MM.1S (cell line): Measurements from ENCODE around the gene NYAP1.

Experiments used
- DNase-seq: peaks from one replicate; pipeline ENCODE4 v3.0.0-alpha.2; 2015
- H2AFZ ChIP-seq: fragments of 300-600 bp; sonication (generic); 2 replicates; pipeline ENCODE4 v1.6.0; 2016; ENCODE audit warnings: antibody characterized with exemption, low read length
- H3F3A ChIP-seq: fragments of 300-600 bp; sonication (generic); 2 replicates; pipeline ENCODE4 v1.6.1; 2016; ENCODE audit warnings: mild to moderate bottlenecking, antibody characterized with exemption, low read length, moderate library complexity, mixed read lengths; ENCODE audit not compliant: insufficient read depth
- H3K27ac ChIP-seq: fragments of 300-600 bp; sonication (generic); 2 replicates; pipeline ENCODE4 v1.5.1; 2016; ENCODE audit warnings: mild to moderate bottlenecking, low read length
- H3K27me3 ChIP-seq: fragments of 300-600 bp; sonication (generic); replicated peaks from 2 replicates; pipeline ENCODE4 v1.6.0; 2016; ENCODE audit warnings: low read length; ENCODE audit not compliant: insufficient read depth
- H3K36me3 ChIP-seq: fragments of 300-600 bp; sonication (generic); replicated peaks from 2 replicates; pipeline ENCODE4 v1.6.1; 2016; ENCODE audit warnings: mild to moderate bottlenecking, low read length, mixed read lengths; ENCODE audit not compliant: insufficient read depth
- H3K4me1 ChIP-seq: fragments of 300-600 bp; sonication (generic); 2 replicates; pipeline ENCODE4 v1.6.1; 2016; ENCODE audit warnings: low read length, mixed read lengths
- H3K4me2 ChIP-seq: fragments of 300-600 bp; sonication (generic); 2 replicates; pipeline ENCODE4 v1.6.0; 2016; ENCODE audit warnings: low read depth, low read length
- H3K4me3 ChIP-seq: fragments of 300-600 bp; sonication (generic); 2 replicates; pipeline ENCODE4 v1.5.1; 2016; ENCODE audit warnings: low read length, mixed read lengths
- H3K79me2 ChIP-seq: fragments of 300-600 bp; sonication (generic); 2 replicates; pipeline ENCODE4 v1.6.1; 2016; ENCODE audit warnings: mixed run types, low read length, mixed read lengths
- H3K9ac ChIP-seq: fragments of 300-600 bp; sonication (generic); 2 replicates; pipeline ENCODE4 v1.6.1; 2016; ENCODE audit warnings: low read length, mixed read lengths
- H3K9me2 ChIP-seq: fragments of 300-600 bp; sonication (generic); replicated peaks from 2 replicates; pipeline ENCODE4 v1.6.1; 2016; ENCODE audit warnings: mild to moderate bottlenecking, low read length, mixed read lengths; ENCODE audit not compliant: insufficient read depth
- H3K9me3 ChIP-seq: fragments of 300-600 bp; sonication (generic); replicated peaks from 2 replicates; pipeline ENCODE4 v1.6.1; 2016; ENCODE audit warnings: mild to moderate bottlenecking, low read length, mixed read lengths; ENCODE audit not compliant: insufficient read depth
- H4K20me1 ChIP-seq: fragments of 300-600 bp; sonication (generic); 2 replicates; pipeline ENCODE4 v1.6.1; 2016; ENCODE audit warnings: mild to moderate bottlenecking, low read length, moderate library complexity, mixed read lengths; ENCODE audit not compliant: insufficient read depth
- EZH2 ChIP-seq: fragments of 300-600 bp; sonication (generic); optimal IDR thresholded peaks from 2 replicates; pipeline ENCODE3; 2017; ENCODE audit warnings: low read depth, mild to moderate bottlenecking, antibody characterized with exemption, low read length, mixed read lengths
- EZH2phosphoT487 ChIP-seq: fragments of 300-600 bp; sonication (generic); IDR thresholded peaks from 2 replicates; pipeline ENCODE4 v1.6.1; 2018; ENCODE audit warnings: antibody characterized with exemption, low read length
- TF ChIP-seq, protein P1 (sequence below): fragments of 300-600 bp; sonication (generic); IDR thresholded peaks from 2 replicates; pipeline ENCODE4 v1.5.1; 2016; ENCODE audit warnings: antibody characterized with exemption, low read length, mixed read lengths

Gene NYAP1

DNA sequence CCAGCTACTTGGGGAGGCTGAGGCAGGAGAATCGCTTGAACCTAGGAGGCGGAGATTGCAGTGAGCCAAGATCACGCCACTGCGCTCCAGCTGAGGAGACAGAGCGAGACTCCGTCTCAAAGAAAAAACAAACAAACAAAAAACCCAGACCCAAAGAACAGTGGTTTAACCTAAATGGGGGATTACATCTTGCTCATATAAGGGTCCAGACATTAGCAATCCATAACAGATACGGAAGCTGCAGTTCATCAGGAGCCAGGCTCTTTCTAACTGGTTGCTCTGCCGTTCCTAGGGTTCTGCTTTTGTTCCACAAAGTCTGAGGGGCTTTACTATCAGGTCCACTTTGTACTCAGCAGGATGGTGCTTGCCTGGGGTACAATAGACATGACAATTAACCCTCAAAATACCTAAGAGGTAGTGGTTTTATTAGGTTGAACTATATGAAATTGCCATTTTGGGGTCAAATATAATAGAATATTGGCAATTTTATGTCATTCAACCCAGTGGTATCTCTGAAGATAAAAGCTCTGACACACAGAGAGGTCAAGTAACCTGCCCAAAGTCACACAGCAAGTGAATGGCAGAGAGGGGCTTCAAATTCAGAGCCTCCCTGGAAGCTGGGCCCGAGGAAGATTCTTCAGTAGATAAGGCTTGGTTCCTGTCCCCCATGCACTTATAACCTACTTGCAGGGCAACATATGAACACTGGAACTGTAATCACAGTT, 21.3 kb downstream of the NYAP1 start:
- Histone ChIP-seq H3F3A (no peaks in the 10 kb centered on the region), H3K9me3 (no peaks in the 10 kb centered on the region)

DNA sequence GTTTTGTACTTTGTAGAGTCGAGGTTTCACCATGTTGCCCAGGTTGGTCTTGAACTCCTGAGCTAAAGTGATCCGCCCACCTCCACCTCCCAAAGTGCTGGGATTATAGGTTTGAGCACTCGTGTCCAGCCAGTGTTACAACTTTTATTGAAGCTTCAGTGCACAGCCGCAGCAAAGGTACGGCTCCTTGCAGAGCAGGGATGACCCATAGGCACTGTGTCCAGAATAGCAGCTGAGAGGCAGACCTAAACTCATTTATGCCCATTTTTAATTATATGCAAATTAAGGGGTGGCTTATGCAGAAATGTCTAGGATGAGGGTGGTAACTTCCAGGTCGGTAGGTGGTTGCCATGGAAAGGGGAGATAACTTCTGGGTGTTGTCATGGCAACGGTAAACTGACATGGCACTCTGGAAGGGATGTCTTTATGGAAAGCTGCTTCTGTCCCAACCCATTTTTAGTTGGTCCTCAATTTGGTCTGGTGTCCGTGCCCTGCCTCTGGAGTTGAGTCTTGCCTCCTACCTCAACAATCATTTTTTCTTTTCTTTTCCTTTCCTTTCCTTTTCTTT, 22.7 kb downstream of the NYAP1 start:
- Histone ChIP-seq H3K79me2 (no peaks in the 10 kb centered on the region), H3K4me3 (no peak overlapping the region), H3K4me2 (no peak overlapping the region), H3K27me3 (peaks cover 4% of the 10 kb centered on the region; the same call in 1 of the 2 replicates), H3F3A (no peaks in the 10 kb centered on the region), H3K36me3 (no peaks in the 10 kb centered on the region), H3K9ac (no peak overlapping the region), H3K9me3 (no peaks in the 10 kb centered on the region), H2AFZ (no peak overlapping the region), H3K9me2 (no peaks in the 10 kb centered on the region), H3K4me1 (no peaks in the 10 kb centered on the region), H3K27ac (no peak overlapping the region), H4K20me1 (no peaks in the 10 kb centered on the region)
- no peak for DNase-seq
- TF ChIP-seq, protein P1, sequence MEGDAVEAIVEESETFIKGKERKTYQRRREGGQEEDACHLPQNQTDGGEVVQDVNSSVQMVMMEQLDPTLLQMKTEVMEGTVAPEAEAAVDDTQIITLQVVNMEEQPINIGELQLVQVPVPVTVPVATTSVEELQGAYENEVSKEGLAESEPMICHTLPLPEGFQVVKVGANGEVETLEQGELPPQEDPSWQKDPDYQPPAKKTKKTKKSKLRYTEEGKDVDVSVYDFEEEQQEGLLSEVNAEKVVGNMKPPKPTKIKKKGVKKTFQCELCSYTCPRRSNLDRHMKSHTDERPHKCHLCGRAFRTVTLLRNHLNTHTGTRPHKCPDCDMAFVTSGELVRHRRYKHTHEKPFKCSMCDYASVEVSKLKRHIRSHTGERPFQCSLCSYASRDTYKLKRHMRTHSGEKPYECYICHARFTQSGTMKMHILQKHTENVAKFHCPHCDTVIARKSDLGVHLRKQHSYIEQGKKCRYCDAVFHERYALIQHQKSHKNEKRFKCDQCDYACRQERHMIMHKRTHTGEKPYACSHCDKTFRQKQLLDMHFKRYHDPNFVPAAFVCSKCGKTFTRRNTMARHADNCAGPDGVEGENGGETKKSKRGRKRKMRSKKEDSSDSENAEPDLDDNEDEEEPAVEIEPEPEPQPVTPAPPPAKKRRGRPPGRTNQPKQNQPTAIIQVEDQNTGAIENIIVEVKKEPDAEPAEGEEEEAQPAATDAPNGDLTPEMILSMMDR: no peak
- no peak for TF ChIP-seq EZH2phosphoT487
- no peak for TF ChIP-seq EZH2

More for the DNA sequence above, 21.3 kb downstream of the NYAP1 start:
- no peak overlapping the region for H3K27ac ChIP-seq
- H3K27me3 ChIP-seq: peaks cover 4% of the 10 kb centered on the region; the same call in 1 of the 2 replicates
- H3K4me1 ChIP-seq: no peaks in the 10 kb centered on the region
- no peak overlapping the region for H3K9ac ChIP-seq
- no peak for DNase-seq
- TF ChIP-seq EZH2phosphoT487: no peak
- TF ChIP-seq EZH2: no peak
- TF ChIP-seq, protein P1: no peak
- no peaks in the 10 kb centered on the region for H4K20me1 ChIP-seq
- no peak overlapping the region for H2AFZ ChIP-seq
- no peaks in the 10 kb centered on the region for H3K9me2 ChIP-seq
- no peak overlapping the region for H3K4me3 ChIP-seq
- H3K79me2 ChIP-seq: no peaks in the 10 kb centered on the region
- H3K36me3 ChIP-seq: no peaks in the 10 kb centered on the region
- H3K4me2 ChIP-seq: no peak overlapping the region

DNA sequence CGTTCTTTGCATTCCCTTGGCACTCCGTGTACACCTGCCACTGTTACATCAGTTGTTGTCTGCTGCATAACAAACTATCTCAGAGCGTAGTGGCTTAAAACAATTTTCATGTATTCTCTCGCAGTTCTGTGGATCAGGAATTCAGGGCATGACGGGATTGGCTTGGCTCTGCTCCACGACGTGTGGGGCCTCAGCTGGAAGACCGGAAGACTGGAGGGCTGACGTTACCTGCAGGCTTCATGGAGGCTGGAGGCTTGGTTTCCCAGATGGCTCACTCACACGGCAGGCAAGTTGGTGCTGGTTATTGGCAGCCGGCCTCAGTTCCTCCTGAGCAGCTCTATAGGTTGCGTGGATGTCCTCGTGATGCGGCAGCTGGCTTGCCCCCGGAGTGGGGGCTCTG, 25.5 kb downstream of the NYAP1 start:
- H3K4me3 ChIP-seq: no peak overlapping the region
- H3K9me3 ChIP-seq: no peaks in the 10 kb centered on the region
- H3K36me3 ChIP-seq: no peaks in the 10 kb centered on the region
- TF ChIP-seq EZH2phosphoT487 (no peak), EZH2 (no peak)
- TF ChIP-seq, protein P1: no peak
- H3K4me1 ChIP-seq: no peaks in the 10 kb centered on the region
- peaks cover 4% of the 10 kb centered on the region; the same call in 1 of the 2 replicates for H3K27me3 ChIP-seq
- no peak overlapping the region for H2AFZ ChIP-seq
- no peaks in the 10 kb centered on the region for H3K79me2 ChIP-seq
- H3K27ac ChIP-seq: no peak overlapping the region
- DNase-seq: no peak
- no peaks in the 10 kb centered on the region for H4K20me1 ChIP-seq
- H3K4me2 ChIP-seq: no peak overlapping the region
- H3K9ac ChIP-seq: no peak overlapping the region
- no peaks in the 10 kb centered on the region for H3F3A ChIP-seq
- no peaks in the 10 kb centered on the region for H3K9me2 ChIP-seq
